ENCODE results near the gene MTERF2. TPM values are rescaled to one million over a fixed set of nuclear protein-coding genes. Genes with fewer than 3 reads are reported as not detected.

MTERF2 gene
- total and polyA plus RNA-seq, 7 donors, result 8.4 to 38.4 (median 12.5) TPM

- H3K27me3 ChIP-seq (ENCODE audit: insufficient read depth in 3 of 3, low read length in 2 of 3), result no peaks in the 10 kb centered on the region
- no peak overlapping the region for H3K27ac ChIP-seq
- H3K4me3 ChIP-seq, result no peak overlapping the region
- peaks cover 3 to 47% of the 10 kb centered on the region in 2 donors for H3K36me3 ChIP-seq (ENCODE audit: insufficient read depth in 1 of 2, low read depth in 1 of 2)
- DNase-seq (no peak), ATAC-seq (no peak)
- H3K9me3 ChIP-seq, result no peaks in the 10 kb centered on the region
- WGBS, 3 donors, result 60 to 68% (median 64%) methylated on average over 2 of the region's 2 CpGs
- intact Hi-C loops (cut with DNase I), result no loop called here
- no peaks in the 10 kb centered on the region for H3K4me1 ChIP-seq
- no peak for TF ChIP-seq CTCF (IDR thresholded peaks at IDR 0.05)
These were observed 7.8 kb upstream of the MTERF2 start for GRCh38 chr12:106994579-106995220.

DNA sequence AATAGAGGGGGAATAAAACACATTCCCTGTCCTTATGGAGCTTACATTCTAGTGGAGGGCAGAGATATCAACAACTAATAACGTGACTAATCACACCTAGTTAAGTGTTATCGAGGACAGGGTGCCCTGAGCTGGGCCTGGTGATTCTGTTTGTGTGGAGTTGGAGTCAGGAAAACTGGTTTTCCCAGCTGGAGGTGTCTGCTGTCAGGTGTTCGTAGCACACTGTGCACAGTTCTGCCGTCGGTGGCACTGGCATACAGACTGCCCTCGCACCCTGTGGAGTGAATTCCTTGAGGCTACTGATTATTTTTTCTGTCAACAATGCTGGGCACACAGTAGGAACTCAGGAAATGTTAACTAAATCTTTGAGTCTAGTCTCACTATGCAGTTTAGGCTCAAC, 900 bp upstream of the MTERF2 start:
- H3K4me3 ChIP-seq, result peak overlapping the region; percentile 92
- intact Hi-C loops (cut with DNase I), result loop anchor here in 1 of 2 donors (2.0 kb wide), 1 partner anchor 105 kb away; the partner anchor contains the start of gene CRY1
- no peak for DNase-seq

GRCh38 chr12:106986135-106986534, 811 bp downstream of the MTERF2 start:
- no peak for DNase-seq
- TF ChIP-seq CTCF (IDR thresholded peaks at IDR 0.05), result no peak
- intact Hi-C loops (cut with DNase I), result loop anchor here in 1 of 2 donors (1.0 to 2.0 kb wide), 2 partner anchors 30 to 107 kb away; partner anchors contain the start of gene CRY1
- H3K36me3 ChIP-seq (ENCODE audit: insufficient read depth in 1 of 2, low read depth in 1 of 2), result peaks cover 0 to 37% of the 10 kb centered on the region in 2 donors
- H3K9me3 ChIP-seq, result no peaks in the 10 kb centered on the region
- no peak for ATAC-seq
- no peaks in the 10 kb centered on the region for H3K27me3 ChIP-seq (ENCODE audit: insufficient read depth in 3 of 3, low read length in 2 of 3)
- peak overlapping the region; percentile 92 for H3K4me3 ChIP-seq
- 9 to 22% (median 10%) methylated on average over 4 of the region's 4 CpGs for WGBS, 3 donors
- peak overlapping the region; percentile 95 for H3K27ac ChIP-seq
- H3K4me1 ChIP-seq, result peaks cover 22% of the 10 kb centered on the region

More for the DNA sequence above, 900 bp upstream of the MTERF2 start:
- TF ChIP-seq CTCF (IDR thresholded peaks at IDR 0.05), result no peak
- Histone ChIP-seq H3K27me3 (ENCODE audit: insufficient read depth in 3 of 3, low read length in 2 of 3) (no peaks in the 10 kb centered on the region), H3K36me3 (ENCODE audit: insufficient read depth in 1 of 2, low read depth in 1 of 2) (peaks cover 0 to 33% of the 10 kb centered on the region in 2 donors), H3K9me3 (no peaks in the 10 kb centered on the region), H3K4me1 (peaks cover 22% of the 10 kb centered on the region), H3K27ac (peak overlapping the region; percentile 95)
- WGBS, 3 donors, result 42 to 59% (median 46%) methylated on average over 6 of the region's 6 CpGs
- ATAC-seq, result no peak

- ATAC-seq (peak; percentile 24 to 48 (median 34)), DNase-seq (no peak)
- Histone ChIP-seq H3K9me3 (no peaks in the 10 kb centered on the region), H3K4me1 (peaks cover 22% of the 10 kb centered on the region), H3K36me3 (ENCODE audit: insufficient read depth in 1 of 2, low read depth in 1 of 2) (peaks cover 0 to 37% of the 10 kb centered on the region in 2 donors), H3K27me3 (ENCODE audit: insufficient read depth in 3 of 3, low read length in 2 of 3) (no peaks in the 10 kb centered on the region), H3K27ac (peak overlapping the region; percentile 95), H3K4me3 (peak overlapping the region; percentile 92)
- TF ChIP-seq CTCF (IDR thresholded peaks at IDR 0.05), result no peak
- intact Hi-C loops (cut with DNase I), result no loop called here
- WGBS, 3 donors, result 37 to 63% (median 38%) methylated on average over 5 of the region's 5 CpGs
These were observed 1.5 kb downstream of the MTERF2 start for GRCh38 chr12:106985479-106985878.
